ENCODE measurements around the gene ADIPOR2.

ADIPOR2 gene

GRCh38 chr12:1690578-1691122 is at the start of gene ADIPOR2:
Gene ADIPOR2 (plus strand): TSS chr12:1691070. CDS start chr12:1754344, 63,274 bp downstream.
- peak; percentile 91 for DNase-seq

- DNase-seq: no peak
Observed at GRCh38 chr12:1642513-1642912, 48.4 kb upstream of the ADIPOR2 start.

GRCh38 chr12:1643043-1643442 is 47.8 kb upstream of the ADIPOR2 start:
- DNase-seq: no peak

- DNase-seq: no peak
Observed at GRCh38 chr12:1643905-1644533, 46.9 kb upstream of the ADIPOR2 start.

- DNase-seq: no peak
Observed at GRCh38 chr12:1644534-1645438, 46.1 kb upstream of the ADIPOR2 start.

- DNase-seq: no peak
Observed at GRCh38 chr12:1645819-1646218, 45.1 kb upstream of the ADIPOR2 start.

- DNase-seq: no peak
Observed at GRCh38 chr12:1646569-1647284, 44.1 kb upstream of the ADIPOR2 start.

GRCh38 chr12:1647285-1647669 is 43.6 kb upstream of the ADIPOR2 start:
- DNase-seq: no peak

- no peak for DNase-seq
Observed at GRCh38 chr12:1650260-1650977, 40.5 kb upstream of the ADIPOR2 start.

GRCh38 chr12:1650978-1651361 is 39.9 kb upstream of the ADIPOR2 start:
- no peak for DNase-seq

- DNase-seq: no peak
Observed at GRCh38 chr12:1651946-1652345, 38.9 kb upstream of the ADIPOR2 start.

- DNase-seq: no peak
Observed at GRCh38 chr12:1655225-1655788, 35.6 kb upstream of the ADIPOR2 start.

GRCh38 chr12:1656902-1657301 is 34.0 kb upstream of the ADIPOR2 start:
- no peak for DNase-seq

- no peak for DNase-seq
Observed at GRCh38 chr12:1657688-1658087, 33.2 kb upstream of the ADIPOR2 start.

- DNase-seq: peak; percentile 50
Observed at GRCh38 chr12:1660304-1661187, 30.3 kb upstream of the ADIPOR2 start.

- peak; percentile 66 for DNase-seq
Observed at GRCh38 chr12:1661553-1662335, 29.1 kb upstream of the ADIPOR2 start.

GRCh38 chr12:1662761-1663439 is 28.0 kb upstream of the ADIPOR2 start:
- DNase-seq: no peak

- DNase-seq: no peak
Observed at GRCh38 chr12:1663440-1664132, 27.3 kb upstream of the ADIPOR2 start.

- no peak for DNase-seq
Observed at GRCh38 chr12:1665366-1665765, 25.5 kb upstream of the ADIPOR2 start.
